Endodermal cell (in vitro differentiated cells): ENCODE data around the gene BRPF3. TPM values are rescaled to one million over a fixed set of nuclear protein-coding genes. Genes with fewer than 3 reads are reported as not detected.
A peak's percentile ranks its signal among the peaks of the same experiment; 100 is the strongest.

Experiments
- DNase-seq: peaks from one replicate; pipeline ENCODE4 v3.0.0-alpha.2; 2017
- H3K27ac ChIP-seq: 2 replicates; pipeline ENCODE4 v1.5.1; 2013; ENCODE audit warnings: mild to moderate bottlenecking, low read depth, low read length, moderate library complexity
- H3K27me3 ChIP-seq: 2 replicates; pipeline ENCODE4 v1.6.1; 2013; ENCODE audit warnings: mild to moderate bottlenecking, low read length, moderate library complexity; ENCODE audit not compliant: insufficient read depth, control insufficient read depth, poor library complexity, severe bottlenecking
- H3K36me3 ChIP-seq: 2 replicates; pipeline ENCODE4 v1.7.0; 2013; ENCODE audit warnings: mild to moderate bottlenecking, low read length, moderate library complexity; ENCODE audit not compliant: control insufficient read depth, insufficient read depth
- H3K4me1 ChIP-seq: one replicate; pipeline ENCODE4 v1.7.0; 2013; ENCODE audit warnings: low read length; ENCODE audit not compliant: control insufficient read depth, insufficient read depth
- H3K4me3 ChIP-seq: 2 replicates; pipeline ENCODE4 v1.5.1; 2013; ENCODE audit warnings: mild to moderate bottlenecking, low read length, moderate library complexity
- H3K9ac ChIP-seq: 2 replicates; pipeline ENCODE4 v1.6.1; 2013; ENCODE audit warnings: mild to moderate bottlenecking, low read length, moderate library complexity; ENCODE audit not compliant: poor library complexity, severe bottlenecking; ENCODE audit errors: extremely low read depth
- H3K9me3 ChIP-seq: 2 replicates; pipeline ENCODE4 v1.6.1; 2013; ENCODE audit warnings: mild to moderate bottlenecking, low read length, moderate library complexity; ENCODE audit not compliant: control insufficient read depth
- H3K27ac Mint-ChIP-seq: 2 replicates; pipeline ENCODE4 v1.8.0; 2020; ENCODE audit warnings: mixed read lengths
- H3K27me3 Mint-ChIP-seq: 2 replicates; pipeline ENCODE4 v1.8.0; 2021; ENCODE audit warnings: mild to moderate bottlenecking, mixed read lengths; ENCODE audit not compliant: insufficient read depth
- H3K36me3 Mint-ChIP-seq: 2 replicates; pipeline ENCODE4 v1.8.0; 2020; ENCODE audit warnings: low read depth, mixed read lengths
- H3K4me1 Mint-ChIP-seq: 2 replicates; pipeline ENCODE4 v1.8.0; 2020; ENCODE audit warnings: mixed read lengths
- H3K4me3 Mint-ChIP-seq: 2 replicates; pipeline ENCODE4 v1.8.0; 2020; ENCODE audit warnings: mild to moderate bottlenecking, moderate library complexity, mixed read lengths
- H3K9me3 Mint-ChIP-seq: 2 replicates; pipeline ENCODE4 v1.8.0; 2020; ENCODE audit warnings: mild to moderate bottlenecking, mixed read lengths
- CTCF ChIP-seq: fragments of 200-600 bp; sonication (generic); conservative IDR thresholded peaks from 2 replicates; pipeline ENCODE4 v1.5.0; 2021; ENCODE audit warnings: antibody characterized with exemption, mild to moderate bottlenecking
- WGBS, 2 experiments: methylation state at CpG; one replicate each; pipeline versions ENCODE4 v1.1.5 to v1.1.7; 2013; ENCODE audit warnings: missing lambda C conversion rate in 2 of 2, mixed read lengths in 1 of 2; ENCODE audit not compliant: insufficient coverage in 1 of 2, insufficient read length in 1 of 2; 5-methylcytosine and 5-hydroxymethylcytosine counted together
- total RNA-seq, 2 donors: library from RNA; stranded (reverse); fragmentation: NEBNext Ultra II Directional in 1 of 2; extraction: Animal tissue kit (Norgen Biotek cat#: 25700) in 1 of 2; gene quantifications; 2 replicates in 1 of 2; 3 replicates in 1 of 2; pipeline ENCODE4 v1.2.1, GENCODE V29; 2021

The BRPF3 gene
- total RNA-seq, 2 donors from 2014 or later = 30.4 to 46.8 TPM

GRCh38 chr6:36239774-36240173 lies 43.2 kb downstream of the BRPF3 start:
- H3K27me3 ChIP-seq = no peaks in the 10 kb centered on the region
- H3K27ac ChIP-seq = no peak overlapping the region
- DNase-seq = no peak
- H3K4me1 Mint-ChIP-seq = peaks cover 19% of the 10 kb centered on the region
- no peaks in the 10 kb centered on the region for H3K9me3 ChIP-seq
- no peak overlapping the region for H3K27ac Mint-ChIP-seq
- H3K4me3 ChIP-seq = no peak overlapping the region
- WGBS, 2 experiments = 81 to 91% methylated on average over 5 of the region's 5 CpGs
- no peak for TF ChIP-seq CTCF
- no peaks in the 10 kb centered on the region for H3K36me3 Mint-ChIP-seq
- H3K9ac ChIP-seq = no peak overlapping the region
- no peaks in the 10 kb centered on the region for H3K36me3 ChIP-seq
- peaks cover 3% of the 10 kb centered on the region for H3K4me1 ChIP-seq
- H3K27me3 Mint-ChIP-seq = no peaks in the 10 kb centered on the region
- H3K4me3 Mint-ChIP-seq = no peak overlapping the region
- no peaks in the 10 kb centered on the region for H3K9me3 Mint-ChIP-seq

GRCh38 chr6:36241728-36242127 lies 45.2 kb downstream of the BRPF3 start:
- DNase-seq = peak; percentile 34
- Histone ChIP-seq H3K9ac (no peak overlapping the region), H3K9me3 (no peaks in the 10 kb centered on the region), H3K4me3 (no peak overlapping the region), H3K27ac (no peak overlapping the region), H3K4me1 (peaks cover 8% of the 10 kb centered on the region), H3K27me3 (no peaks in the 10 kb centered on the region), H3K36me3 (no peaks in the 10 kb centered on the region)
- no peak overlapping the region for H3K27ac Mint-ChIP-seq
- WGBS, 2 experiments = 85 to 87% methylated on average over 7 to 10 of the region's 10 CpGs
- no peaks in the 10 kb centered on the region for H3K36me3 Mint-ChIP-seq
- no peak for TF ChIP-seq CTCF
- H3K9me3 Mint-ChIP-seq = no peaks in the 10 kb centered on the region
- peaks cover 31% of the 10 kb centered on the region for H3K4me1 Mint-ChIP-seq
- no peak overlapping the region for H3K4me3 Mint-ChIP-seq
- no peaks in the 10 kb centered on the region for H3K27me3 Mint-ChIP-seq

GRCh38 chr6:36242161-36242560 lies 45.6 kb downstream of the BRPF3 start:
- WGBS, 2 experiments = 95 to 100% methylated on average over 5 of the region's 5 CpGs
- no peaks in the 10 kb centered on the region for H3K9me3 ChIP-seq
- Mint-ChIP-seq H3K27ac (no peak overlapping the region), H3K4me3 (no peak overlapping the region), H3K27me3 (no peaks in the 10 kb centered on the region), H3K9me3 (no peaks in the 10 kb centered on the region), H3K36me3 (no peaks in the 10 kb centered on the region), H3K4me1 (peaks cover 36% of the 10 kb centered on the region)
- peaks cover 8% of the 10 kb centered on the region for H3K4me1 ChIP-seq
- no peaks in the 10 kb centered on the region for H3K27me3 ChIP-seq
- no peak overlapping the region for H3K9ac ChIP-seq
- no peaks in the 10 kb centered on the region for H3K36me3 ChIP-seq
- no peak overlapping the region for H3K27ac ChIP-seq
- no peak for TF ChIP-seq CTCF
- DNase-seq = no peak
- H3K4me3 ChIP-seq = no peak overlapping the region
